ENCODE measurements around the gene REG4.

Gene REG4

GRCh38 chr1:119841306-119841705, 30.0 kb upstream of the REG4 start:
- Histone ChIP-seq H3K27ac (replicated peaks) (no peak overlapping the region), H3K4me3 (replicated peaks; ENCODE audit: insufficient read depth, low read length) (no peak overlapping the region), H3K27me3 (ENCODE audit: insufficient read depth, poor library complexity, severe bottlenecking) (no peaks in the 10 kb centered on the region)
- DNase-seq (ENCODE audit: low read depth in 1 of 2, low spot score in 1 of 2) = no peak
- TF ChIP-seq, protein P1, sequence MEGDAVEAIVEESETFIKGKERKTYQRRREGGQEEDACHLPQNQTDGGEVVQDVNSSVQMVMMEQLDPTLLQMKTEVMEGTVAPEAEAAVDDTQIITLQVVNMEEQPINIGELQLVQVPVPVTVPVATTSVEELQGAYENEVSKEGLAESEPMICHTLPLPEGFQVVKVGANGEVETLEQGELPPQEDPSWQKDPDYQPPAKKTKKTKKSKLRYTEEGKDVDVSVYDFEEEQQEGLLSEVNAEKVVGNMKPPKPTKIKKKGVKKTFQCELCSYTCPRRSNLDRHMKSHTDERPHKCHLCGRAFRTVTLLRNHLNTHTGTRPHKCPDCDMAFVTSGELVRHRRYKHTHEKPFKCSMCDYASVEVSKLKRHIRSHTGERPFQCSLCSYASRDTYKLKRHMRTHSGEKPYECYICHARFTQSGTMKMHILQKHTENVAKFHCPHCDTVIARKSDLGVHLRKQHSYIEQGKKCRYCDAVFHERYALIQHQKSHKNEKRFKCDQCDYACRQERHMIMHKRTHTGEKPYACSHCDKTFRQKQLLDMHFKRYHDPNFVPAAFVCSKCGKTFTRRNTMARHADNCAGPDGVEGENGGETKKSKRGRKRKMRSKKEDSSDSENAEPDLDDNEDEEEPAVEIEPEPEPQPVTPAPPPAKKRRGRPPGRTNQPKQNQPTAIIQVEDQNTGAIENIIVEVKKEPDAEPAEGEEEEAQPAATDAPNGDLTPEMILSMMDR (IDR thresholded peaks at IDR 0.05; ENCODE audit: insufficient read depth, low read length) = no peak
- TF ChIP-seq SPI1 (IDR thresholded peaks at IDR 0.05; ENCODE audit: borderline replicate concordance, low read depth) (no peak), GABPA (IDR thresholded peaks at IDR 0.05; ENCODE audit: low read depth) (no peak), POLR2AphosphoS5 (IDR thresholded peaks at IDR 0.05; ENCODE audit: low read depth) (no peak)
- TF ChIP-seq, protein P2, sequence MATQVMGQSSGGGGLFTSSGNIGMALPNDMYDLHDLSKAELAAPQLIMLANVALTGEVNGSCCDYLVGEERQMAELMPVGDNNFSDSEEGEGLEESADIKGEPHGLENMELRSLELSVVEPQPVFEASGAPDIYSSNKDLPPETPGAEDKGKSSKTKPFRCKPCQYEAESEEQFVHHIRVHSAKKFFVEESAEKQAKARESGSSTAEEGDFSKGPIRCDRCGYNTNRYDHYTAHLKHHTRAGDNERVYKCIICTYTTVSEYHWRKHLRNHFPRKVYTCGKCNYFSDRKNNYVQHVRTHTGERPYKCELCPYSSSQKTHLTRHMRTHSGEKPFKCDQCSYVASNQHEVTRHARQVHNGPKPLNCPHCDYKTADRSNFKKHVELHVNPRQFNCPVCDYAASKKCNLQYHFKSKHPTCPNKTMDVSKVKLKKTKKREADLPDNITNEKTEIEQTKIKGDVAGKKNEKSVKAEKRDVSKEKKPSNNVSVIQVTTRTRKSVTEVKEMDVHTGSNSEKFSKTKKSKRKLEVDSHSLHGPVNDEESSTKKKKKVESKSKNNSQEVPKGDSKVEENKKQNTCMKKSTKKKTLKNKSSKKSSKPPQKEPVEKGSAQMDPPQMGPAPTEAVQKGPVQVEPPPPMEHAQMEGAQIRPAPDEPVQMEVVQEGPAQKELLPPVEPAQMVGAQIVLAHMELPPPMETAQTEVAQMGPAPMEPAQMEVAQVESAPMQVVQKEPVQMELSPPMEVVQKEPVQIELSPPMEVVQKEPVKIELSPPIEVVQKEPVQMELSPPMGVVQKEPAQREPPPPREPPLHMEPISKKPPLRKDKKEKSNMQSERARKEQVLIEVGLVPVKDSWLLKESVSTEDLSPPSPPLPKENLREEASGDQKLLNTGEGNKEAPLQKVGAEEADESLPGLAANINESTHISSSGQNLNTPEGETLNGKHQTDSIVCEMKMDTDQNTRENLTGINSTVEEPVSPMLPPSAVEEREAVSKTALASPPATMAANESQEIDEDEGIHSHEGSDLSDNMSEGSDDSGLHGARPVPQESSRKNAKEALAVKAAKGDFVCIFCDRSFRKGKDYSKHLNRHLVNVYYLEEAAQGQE (IDR thresholded peaks at IDR 0.05; ENCODE audit: insufficient replicate concordance, low read depth) = no peak

- TF ChIP-seq POLR2AphosphoS5 (IDR thresholded peaks at IDR 0.05; ENCODE audit: low read depth) = no peak
- no peak for TF ChIP-seq GABPA (IDR thresholded peaks at IDR 0.05; ENCODE audit: low read depth)
- TF ChIP-seq, protein P2 (IDR thresholded peaks at IDR 0.05; ENCODE audit: insufficient replicate concordance, low read depth) = no peak
- no peak for TF ChIP-seq SPI1 (IDR thresholded peaks at IDR 0.05; ENCODE audit: borderline replicate concordance, low read depth)
- Histone ChIP-seq H3K27ac (replicated peaks) (no peak overlapping the region), H3K27me3 (ENCODE audit: insufficient read depth, poor library complexity, severe bottlenecking) (no peaks in the 10 kb centered on the region), H3K4me3 (replicated peaks; ENCODE audit: insufficient read depth, low read length) (no peak overlapping the region)
- DNase-seq (ENCODE audit: low read depth in 1 of 2, low spot score in 1 of 2) = no peak
Observed at GRCh38 chr1:119840745-119841144, 29.5 kb upstream of the REG4 start.

DNA sequence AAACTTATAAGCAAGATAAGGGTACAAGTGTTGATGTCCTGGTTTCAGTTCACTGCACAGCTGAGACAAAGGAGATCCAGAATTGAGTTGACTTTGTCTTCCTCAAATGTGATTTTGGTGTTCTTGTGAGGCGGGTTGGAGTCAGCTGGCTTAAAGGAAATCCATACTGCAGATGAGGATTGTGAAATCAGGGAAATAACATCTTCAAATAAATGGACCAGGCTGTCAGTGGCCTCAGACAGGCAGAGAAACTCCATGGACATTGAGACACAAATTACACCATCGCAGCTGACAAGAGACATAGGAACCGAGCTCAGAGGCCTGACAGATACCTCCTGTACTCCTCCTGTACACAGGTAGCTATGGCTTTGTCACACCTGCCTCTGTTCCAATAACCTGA, 27.0 kb upstream of the REG4 start:
- Histone ChIP-seq H3K4me3 (replicated peaks; ENCODE audit: insufficient read depth, low read length) (no peak overlapping the region), H3K27me3 (ENCODE audit: insufficient read depth, poor library complexity, severe bottlenecking) (no peaks in the 10 kb centered on the region), H3K27ac (replicated peaks) (no peak overlapping the region)
- TF ChIP-seq SPI1 (IDR thresholded peaks at IDR 0.05; ENCODE audit: borderline replicate concordance, low read depth) = no peak
- TF ChIP-seq, protein P1 (IDR thresholded peaks at IDR 0.05; ENCODE audit: insufficient read depth, low read length) = no peak
- TF ChIP-seq GABPA (IDR thresholded peaks at IDR 0.05; ENCODE audit: low read depth) = no peak
- TF ChIP-seq, protein P2 (IDR thresholded peaks at IDR 0.05; ENCODE audit: insufficient replicate concordance, low read depth) = no peak
- TF ChIP-seq POLR2AphosphoS5 (IDR thresholded peaks at IDR 0.05; ENCODE audit: low read depth) = no peak
- no peak for DNase-seq (ENCODE audit: low read depth in 1 of 2, low spot score in 1 of 2)

Measured in HL-60 (cell line).